ENCODE results near the gene TMEM120B. TPM values are rescaled to one million over a fixed set of nuclear protein-coding genes. Genes with fewer than 3 reads are reported as not detected.

TMEM120B gene
- total and polyA plus RNA-seq, 2 of the 13 experiments (the other 11 are each of a cell fraction or from before 2014, with no cell fraction given), result 7.1 to 12.9 TPM

GRCh38 chr12:121797937-121798786, 85.6 kb downstream of the TMEM120B start (continued):
- TF ChIP-seq BRF2 (CRISPR knock-in tag; IDR thresholded peaks at IDR 0.05), result no peak
- TF ChIP-seq, protein P1, sequence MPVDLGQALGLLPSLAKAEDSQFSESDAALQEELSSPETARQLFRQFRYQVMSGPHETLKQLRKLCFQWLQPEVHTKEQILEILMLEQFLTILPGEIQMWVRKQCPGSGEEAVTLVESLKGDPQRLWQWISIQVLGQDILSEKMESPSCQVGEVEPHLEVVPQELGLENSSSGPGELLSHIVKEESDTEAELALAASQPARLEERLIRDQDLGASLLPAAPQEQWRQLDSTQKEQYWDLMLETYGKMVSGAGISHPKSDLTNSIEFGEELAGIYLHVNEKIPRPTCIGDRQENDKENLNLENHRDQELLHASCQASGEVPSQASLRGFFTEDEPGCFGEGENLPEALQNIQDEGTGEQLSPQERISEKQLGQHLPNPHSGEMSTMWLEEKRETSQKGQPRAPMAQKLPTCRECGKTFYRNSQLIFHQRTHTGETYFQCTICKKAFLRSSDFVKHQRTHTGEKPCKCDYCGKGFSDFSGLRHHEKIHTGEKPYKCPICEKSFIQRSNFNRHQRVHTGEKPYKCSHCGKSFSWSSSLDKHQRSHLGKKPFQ (CRISPR knock-in tag; IDR thresholded peaks at IDR 0.05; ENCODE audit: insufficient replicate concordance), result peak; percentile 7
- TF ChIP-seq ZNF274 (CRISPR knock-in tag; IDR thresholded peaks at IDR 0.05), result no peak
- no peak for TF ChIP-seq ZBTB3 (CRISPR knock-in tag; IDR thresholded peaks at IDR 0.05; ENCODE audit: borderline replicate concordance, low read depth)
- no peak for TF ChIP-seq SP1 (IDR thresholded peaks at IDR 0.05)
- no peak for TF ChIP-seq SP1 (CRISPR knock-in tag; IDR thresholded peaks at IDR 0.05)
- TF ChIP-seq PTBP1 (IDR thresholded peaks at IDR 0.05; ENCODE audit: low read depth, low read length, poor library complexity, severe bottlenecking), result no peak
- TF ChIP-seq MIER2 (CRISPR knock-in tag; IDR thresholded peaks at IDR 0.05), result no peak
- TF ChIP-seq POGZ (CRISPR knock-in tag; IDR thresholded peaks at IDR 0.05), result no peak
- no peak for TF ChIP-seq NFRKB (IDR thresholded peaks at IDR 0.05)
- peak; percentile 18; the same call in 1 of the 2 replicates for TF ChIP-seq GATAD1 (CRISPR knock-in tag; IDR thresholded peaks at IDR 0.05)
- TF ChIP-seq ZNF431 (CRISPR knock-in tag; IDR thresholded peaks at IDR 0.05; ENCODE audit: borderline replicate concordance, low read depth), result peak; percentile 46; the same call in 1 of the 2 replicates
- TF ChIP-seq TCF12 (IDR thresholded peaks at IDR 0.05), result no peak
- no peak for TF ChIP-seq TCF12 (CRISPR knock-in tag; IDR thresholded peaks at IDR 0.05)
- TF ChIP-seq, protein P2, sequence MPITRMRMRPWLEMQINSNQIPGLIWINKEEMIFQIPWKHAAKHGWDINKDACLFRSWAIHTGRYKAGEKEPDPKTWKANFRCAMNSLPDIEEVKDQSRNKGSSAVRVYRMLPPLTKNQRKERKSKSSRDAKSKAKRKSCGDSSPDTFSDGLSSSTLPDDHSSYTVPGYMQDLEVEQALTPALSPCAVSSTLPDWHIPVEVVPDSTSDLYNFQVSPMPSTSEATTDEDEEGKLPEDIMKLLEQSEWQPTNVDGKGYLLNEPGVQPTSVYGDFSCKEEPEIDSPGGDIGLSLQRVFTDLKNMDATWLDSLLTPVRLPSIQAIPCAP (CRISPR knock-in tag; IDR thresholded peaks at IDR 0.05; ENCODE audit: low read depth), result no peak
- no peak for TF ChIP-seq ZNF30 (CRISPR knock-in tag; IDR thresholded peaks at IDR 0.05)
- no peak for TF ChIP-seq REL (CRISPR knock-in tag; conservative IDR thresholded peaks at IDR 0.05)
- TF ChIP-seq, protein P3, sequence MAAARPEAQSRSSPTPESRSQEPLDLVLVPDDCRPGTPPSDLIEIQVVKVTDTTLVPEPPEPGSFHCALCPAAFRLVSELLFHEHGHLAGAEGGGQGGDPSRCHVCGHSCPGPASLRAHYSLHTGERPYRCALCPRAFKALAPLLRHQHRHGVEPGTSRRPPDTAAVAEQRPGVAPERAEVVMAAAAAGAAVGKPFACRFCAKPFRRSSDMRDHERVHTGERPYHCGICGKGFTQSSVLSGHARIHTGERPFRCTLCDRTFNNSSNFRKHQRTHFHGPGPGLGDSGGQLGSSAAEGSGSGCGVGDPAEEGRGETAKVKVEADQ (CRISPR knock-in tag; IDR thresholded peaks at IDR 0.05; ENCODE audit: borderline replicate concordance), result no peak
- peak; percentile 93 for TF ChIP-seq MYC (CRISPR knock-in tag; IDR thresholded peaks at IDR 0.05; ENCODE audit: borderline replicate concordance)
- no peak for TF ChIP-seq RNF219 (CRISPR knock-in tag; IDR thresholded peaks at IDR 0.05)
- no peak for TF ChIP-seq PLSCR1 (CRISPR knock-in tag; IDR thresholded peaks at IDR 0.05; ENCODE audit: borderline replicate concordance)
